GM23248 (cell line): Measurements from ENCODE around the gene BAD.

ENCODE experiments used
- EZH2 ChIP-seq: fragments of 200-600 bp; sonication (generic); IDR thresholded peaks from 2 replicates; pipeline ENCODE4 v1.6.1; 2018; ENCODE audit warnings: antibody characterized with exemption, mild to moderate bottlenecking; ENCODE audit not compliant: insufficient read depth, poor library complexity, severe bottlenecking
- EZH2phosphoT487 ChIP-seq: fragments of 200-600 bp; sonication (generic); IDR thresholded peaks from 2 replicates; pipeline ENCODE4 v1.6.1; 2018; ENCODE audit warnings: antibody characterized with exemption, moderate library complexity, mild to moderate bottlenecking, low read depth; ENCODE audit not compliant: insufficient read depth

GRCh38 chr11:64224151-64224890 is 60.1 kb downstream of the BAD start:
- TF ChIP-seq EZH2phosphoT487 (no peak), EZH2 (no peak)
